Measurements from ENCODE around the gene RAET1G.
"Not testable (repeated sequence)": the region's sequence is repeated elsewhere in the genome, so short reads cannot be mapped to it uniquely, and the experiment has no call there.

RAET1G gene

GRCh38 chr6:149909701-149910470, 13.0 kb downstream of the RAET1G start:
- no peak for DNase-seq

- not testable (repeated sequence) for DNase-seq
Measured at GRCh38 chr6:149908480-149908879, 14.4 kb downstream of the RAET1G start.

GRCh38 chr6:149907317-149907716, 15.6 kb downstream of the RAET1G start:
- DNase-seq, result no peak

- no peak for DNase-seq
Measured at GRCh38 chr6:149906405-149906804, 16.5 kb downstream of the RAET1G start.

GRCh38 chr6:149905911-149906371, 17.0 kb downstream of the RAET1G start:
- no peak for DNase-seq

GRCh38 chr6:149905371-149905910, 17.5 kb downstream of the RAET1G start:
- DNase-seq, result no peak

GRCh38 chr6:149904661-149905370, 18.1 kb downstream of the RAET1G start:
- DNase-seq, result no peak

- peak; percentile 79 for DNase-seq
Measured at GRCh38 chr6:149903938-149904611, 18.8 kb downstream of the RAET1G start.

GRCh38 chr6:149901444-149902140, 21.3 kb downstream of the RAET1G start:
- no peak for DNase-seq

GRCh38 chr6:149900620-149901443, 22.1 kb downstream of the RAET1G start:
- DNase-seq, result no peak

- DNase-seq, result no peak
Measured at GRCh38 chr6:149899926-149900619, 22.8 kb downstream of the RAET1G start.

- no peak for DNase-seq
Measured at GRCh38 chr6:149899486-149899885, 23.4 kb downstream of the RAET1G start.

- no peak for DNase-seq
Measured at GRCh38 chr6:149898966-149899365, 24.0 kb downstream of the RAET1G start.

GRCh38 chr6:149897855-149898744, 24.8 kb downstream of the RAET1G start, which contains the start of gene RAET1E:
RAET1E (minus strand) TSS chr6:149898113; CDS start chr6:149890901, 7,212 bp downstream.
- no peak for DNase-seq

GRCh38 chr6:149897015-149897697, 25.8 kb downstream of the RAET1G start:
- peak; percentile 7 for DNase-seq

GRCh38 chr6:149896491-149896890, 26.4 kb downstream of the RAET1G start:
- DNase-seq, result peak; percentile 13

GRCh38 chr6:149895833-149896271, 27.1 kb downstream of the RAET1G start:
- DNase-seq, result peak; percentile 90

- peak; percentile 12 for DNase-seq
Measured at GRCh38 chr6:149895048-149895590, 27.8 kb downstream of the RAET1G start.

GRCh38 chr6:149891864-149892263, 31.1 kb downstream of the RAET1G start:
- DNase-seq, result not testable (repeated sequence)

All from DMS53 (cell line).